ENCODE results near the gene TOX4.

DNA sequence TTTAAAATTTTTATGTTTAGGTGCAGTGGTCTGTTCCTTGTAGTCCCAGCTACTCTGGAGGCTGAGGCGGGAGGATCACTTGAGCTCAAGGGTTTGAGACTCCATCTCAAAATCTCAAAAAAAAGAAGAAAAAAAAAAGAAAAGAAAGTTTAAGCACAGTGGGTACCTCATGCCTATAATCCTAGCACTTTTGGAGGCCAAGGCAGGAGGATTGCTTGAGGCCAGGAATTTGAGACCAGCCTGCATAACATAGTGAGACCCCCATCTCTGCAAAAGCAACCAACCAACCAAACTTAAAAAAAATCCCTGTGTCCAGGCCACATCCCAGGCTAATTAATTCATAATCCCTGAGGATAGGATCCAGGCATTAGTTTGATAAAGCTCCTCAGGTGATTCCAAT is 52.5 kb downstream of the TOX4 start:
- TF ChIP-seq CTCF (IDR thresholded peaks at IDR 0.05; ENCODE audit: insufficient read depth, low read length, poor library complexity, severe bottlenecking) (no peak), EZH2phosphoT487 (conservative IDR thresholded peaks at IDR 0.05; ENCODE audit: low read length) (no peak)
